ENCODE results near the gene EPHA7.

The EPHA7 gene

GRCh38 chr6:93322651-93323050 lies 96.7 kb downstream of the EPHA7 start:
- DNase-seq: no peak

GRCh38 chr6:93319304-93319703 lies 100.1 kb downstream of the EPHA7 start:
- DNase-seq: no peak

- DNase-seq: no peak
Measured at GRCh38 chr6:93318121-93318520, 101.2 kb downstream of the EPHA7 start.

- DNase-seq: no peak
Measured at GRCh38 chr6:93317592-93317991, 101.8 kb downstream of the EPHA7 start.

- DNase-seq: no peak
Measured at GRCh38 chr6:93307505-93308409, 111.6 kb downstream of the EPHA7 start.

GRCh38 chr6:93305088-93305487 lies 114.3 kb downstream of the EPHA7 start:
- no peak for DNase-seq

- no peak for DNase-seq
Measured at GRCh38 chr6:93304505-93304904, 114.9 kb downstream of the EPHA7 start.

GRCh38 chr6:93300661-93301060 lies 118.7 kb downstream of the EPHA7 start:
- DNase-seq: no peak

- DNase-seq: no peak
Measured at GRCh38 chr6:93299622-93300021, 119.7 kb downstream of the EPHA7 start.

- DNase-seq: no peak
Measured at GRCh38 chr6:93295631-93296030, 123.7 kb downstream of the EPHA7 start.

- DNase-seq: no peak
Measured at GRCh38 chr6:93294879-93295278, 124.5 kb downstream of the EPHA7 start.

GRCh38 chr6:93293872-93294271 lies 125.5 kb downstream of the EPHA7 start:
- DNase-seq: no peak

- no peak for DNase-seq
Measured at GRCh38 chr6:93293460-93293859, 125.9 kb downstream of the EPHA7 start.

- no peak for DNase-seq
Measured at GRCh38 chr6:93282521-93283031, 136.8 kb downstream of the EPHA7 start.

GRCh38 chr6:93278241-93278640 lies 141.1 kb downstream of the EPHA7 start:
- DNase-seq: no peak

GRCh38 chr6:93272896-93273295 lies 146.5 kb downstream of the EPHA7 start:
- no peak for DNase-seq

GRCh38 chr6:93272211-93272610 lies 147.1 kb downstream of the EPHA7 start:
- no peak for DNase-seq

- no peak for DNase-seq
Measured at GRCh38 chr6:93266116-93266817, 153.1 kb downstream of the EPHA7 start.

GRCh38 chr6:93260881-93261280 lies 158.5 kb downstream of the EPHA7 start:
- DNase-seq: no peak

GRCh38 chr6:93259332-93259731 lies 160.0 kb downstream of the EPHA7 start:
- DNase-seq: no peak

- DNase-seq: no peak
Measured at GRCh38 chr6:93252930-93253329, 166.4 kb downstream of the EPHA7 start.

GRCh38 chr6:93248631-93249030 lies 170.7 kb downstream of the EPHA7 start:
- DNase-seq: no peak

GRCh38 chr6:93243231-93243778 lies 176.1 kb downstream of the EPHA7 start:
- DNase-seq: no peak

- no peak for DNase-seq
Measured at GRCh38 chr6:93242049-93242448, 177.3 kb downstream of the EPHA7 start.

Measured in right forelimb (tissue), 1 donor.